WI38 (cell line): ENCODE measurements around the gene ACIN1.

Experiments
- H3K4me3 ChIP-seq: 2 replicates; pipeline ENCODE4 v1.5.1; 2011; ENCODE audit warnings: low read depth, mild to moderate bottlenecking, control low read depth, low read length
- TF ChIP-seq, protein P1 (sequence below): IDR thresholded peaks from 2 replicates; pipeline ENCODE4 v1.5.1; 2012; ENCODE audit warnings: low read depth, mild to moderate bottlenecking, control low read depth, low read length

ACIN1 gene

DNA sequence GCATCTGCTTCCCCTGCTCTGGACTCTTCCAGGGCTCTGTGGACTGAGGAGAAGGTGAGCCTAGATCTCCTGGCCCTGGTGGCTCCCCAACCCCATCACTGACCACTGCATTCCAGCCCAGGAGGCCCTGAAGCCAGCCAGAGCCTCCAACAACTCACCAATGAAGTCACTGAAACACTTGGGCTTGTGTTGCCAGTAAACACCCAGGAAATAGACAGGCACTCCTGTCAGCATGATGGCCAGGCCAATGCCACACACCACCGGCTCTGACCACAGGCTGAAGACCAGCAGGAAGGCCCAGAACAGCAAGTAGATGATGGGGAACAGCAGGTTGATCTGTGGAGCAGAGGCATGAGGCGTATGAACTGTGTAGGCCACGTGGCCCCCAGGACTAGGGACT lies 32.9 kb upstream of the ACIN1 start:
- TF ChIP-seq, protein P1, sequence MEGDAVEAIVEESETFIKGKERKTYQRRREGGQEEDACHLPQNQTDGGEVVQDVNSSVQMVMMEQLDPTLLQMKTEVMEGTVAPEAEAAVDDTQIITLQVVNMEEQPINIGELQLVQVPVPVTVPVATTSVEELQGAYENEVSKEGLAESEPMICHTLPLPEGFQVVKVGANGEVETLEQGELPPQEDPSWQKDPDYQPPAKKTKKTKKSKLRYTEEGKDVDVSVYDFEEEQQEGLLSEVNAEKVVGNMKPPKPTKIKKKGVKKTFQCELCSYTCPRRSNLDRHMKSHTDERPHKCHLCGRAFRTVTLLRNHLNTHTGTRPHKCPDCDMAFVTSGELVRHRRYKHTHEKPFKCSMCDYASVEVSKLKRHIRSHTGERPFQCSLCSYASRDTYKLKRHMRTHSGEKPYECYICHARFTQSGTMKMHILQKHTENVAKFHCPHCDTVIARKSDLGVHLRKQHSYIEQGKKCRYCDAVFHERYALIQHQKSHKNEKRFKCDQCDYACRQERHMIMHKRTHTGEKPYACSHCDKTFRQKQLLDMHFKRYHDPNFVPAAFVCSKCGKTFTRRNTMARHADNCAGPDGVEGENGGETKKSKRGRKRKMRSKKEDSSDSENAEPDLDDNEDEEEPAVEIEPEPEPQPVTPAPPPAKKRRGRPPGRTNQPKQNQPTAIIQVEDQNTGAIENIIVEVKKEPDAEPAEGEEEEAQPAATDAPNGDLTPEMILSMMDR, result no peak

DNA sequence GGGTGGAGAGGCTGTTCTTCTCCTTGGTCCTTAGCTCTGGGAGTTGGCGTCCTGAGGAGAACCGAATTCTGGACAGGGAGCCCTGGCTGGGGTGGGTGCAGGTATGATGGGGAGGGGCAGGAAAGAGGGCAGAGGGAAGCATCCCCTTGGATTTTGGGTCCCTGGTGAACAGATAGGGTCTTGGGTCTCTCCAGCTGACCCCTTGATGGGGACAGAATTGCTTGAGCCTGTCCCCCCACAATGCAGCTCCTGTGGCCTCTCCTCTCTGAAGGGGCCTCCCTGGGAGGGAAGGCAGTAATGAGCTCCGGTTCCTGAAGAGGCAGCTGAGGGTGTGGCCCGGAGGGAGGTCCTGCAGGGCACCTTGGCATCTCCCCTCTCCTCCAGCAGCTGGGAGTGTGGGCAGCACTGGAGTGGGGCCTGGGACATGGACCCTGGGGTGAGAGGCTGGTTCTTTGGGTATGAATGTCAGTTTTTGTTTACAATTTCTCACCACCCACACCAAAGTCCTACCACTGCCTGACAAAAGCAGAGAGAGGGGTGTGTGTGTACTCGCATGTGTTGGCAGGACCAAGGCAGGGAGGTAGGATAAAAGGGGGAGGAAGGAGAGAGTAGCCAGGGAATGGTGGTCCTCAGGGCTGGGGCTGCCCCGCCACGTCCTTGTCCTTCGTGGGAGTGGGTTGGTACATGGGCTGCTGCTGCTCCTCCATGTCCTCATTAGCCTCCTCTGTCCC lies 31.8 kb upstream of the ACIN1 start:
- TF ChIP-seq, protein P1, result no peak
- no peak overlapping the region for H3K4me3 ChIP-seq

More for the DNA sequence above, 32.9 kb upstream of the ACIN1 start:
- no peak overlapping the region for H3K4me3 ChIP-seq

DNA sequence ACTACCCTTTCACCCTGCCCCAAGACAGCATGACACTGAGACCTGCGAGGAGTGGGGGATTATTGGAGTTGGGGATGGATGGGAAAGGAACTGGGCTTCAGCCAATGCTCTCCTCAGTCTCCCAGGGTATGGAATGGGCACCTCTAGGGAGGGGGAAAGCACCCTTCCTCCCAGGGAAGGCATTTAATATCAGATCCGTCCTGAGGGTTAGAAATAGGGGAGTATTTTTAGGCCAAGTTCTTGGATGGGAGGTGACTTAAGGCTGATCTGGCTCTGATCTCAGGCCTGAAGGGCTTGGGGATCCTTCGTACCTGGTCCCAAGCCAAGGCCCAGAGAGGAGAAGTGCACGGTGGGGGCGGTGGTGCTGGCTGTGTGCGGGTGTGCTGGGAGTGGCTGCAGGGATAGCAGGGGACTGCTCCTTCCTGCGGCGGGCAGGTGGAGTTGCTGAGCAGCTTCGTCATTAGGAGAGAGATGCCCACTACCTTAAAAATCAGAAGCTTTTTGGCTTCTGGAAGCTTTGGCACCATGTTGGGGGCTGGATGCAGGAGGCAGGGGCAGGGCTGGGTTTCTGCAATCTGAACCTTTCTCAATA lies 31.1 kb upstream of the ACIN1 start:
- TF ChIP-seq, protein P1, result no peak
- H3K4me3 ChIP-seq, result no peak overlapping the region

DNA sequence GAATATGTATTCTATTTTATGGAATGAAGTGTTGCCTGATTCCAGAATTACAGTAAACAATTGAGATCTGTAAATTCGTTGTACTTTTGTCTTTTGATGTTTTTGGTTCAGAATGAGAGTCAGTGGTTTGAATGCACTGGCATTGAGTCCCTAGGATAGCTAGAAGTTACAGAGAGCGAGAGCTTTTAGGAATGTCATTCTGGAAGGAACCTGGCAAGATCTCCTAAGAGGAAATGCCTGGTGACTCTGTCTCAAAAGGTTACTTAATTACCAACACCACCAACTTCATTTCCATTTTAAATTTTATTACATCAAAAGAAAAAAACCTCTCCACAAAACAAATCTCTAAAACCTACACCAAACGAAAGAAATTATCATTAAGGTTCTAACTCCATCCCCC lies 30.1 kb upstream of the ACIN1 start:
- TF ChIP-seq, protein P1, result no peak
- H3K4me3 ChIP-seq, result no peak overlapping the region

DNA sequence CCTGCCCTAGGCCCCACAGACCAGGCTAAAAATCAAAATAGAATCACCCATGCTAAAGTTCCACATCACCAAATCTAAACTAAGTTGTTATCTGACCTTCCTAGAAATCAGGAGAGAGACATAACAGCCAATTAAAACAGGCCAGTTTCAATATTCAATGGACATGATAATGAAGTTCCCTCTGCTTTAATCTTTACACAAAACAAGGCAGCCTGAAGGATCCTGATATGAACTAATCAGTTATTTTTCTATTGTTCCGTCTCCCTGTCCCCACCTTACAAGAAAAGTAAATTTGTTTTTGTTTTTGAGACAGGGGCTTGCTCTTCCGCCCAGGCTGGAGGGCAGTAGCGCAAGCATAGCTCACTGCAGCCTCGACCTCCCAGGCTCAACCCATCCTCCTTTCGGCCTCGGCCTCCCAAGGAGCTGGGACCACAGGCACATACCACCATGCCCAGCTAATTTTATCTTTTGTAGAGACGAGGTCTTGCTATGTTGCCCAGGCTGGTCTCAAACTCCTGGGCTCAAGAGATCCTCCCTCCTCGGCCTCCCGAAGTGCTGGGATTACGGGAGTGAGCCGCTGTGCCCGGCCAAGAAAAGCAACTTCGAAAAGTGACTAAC lies 29.5 kb upstream of the ACIN1 start:
- no peak overlapping the region for H3K4me3 ChIP-seq
- TF ChIP-seq, protein P1, result no peak

- TF ChIP-seq, protein P1, result no peak
- no peak overlapping the region for H3K4me3 ChIP-seq
Observed at GRCh38 chr14:23123419-23123818, 28.5 kb upstream of the ACIN1 start.

DNA sequence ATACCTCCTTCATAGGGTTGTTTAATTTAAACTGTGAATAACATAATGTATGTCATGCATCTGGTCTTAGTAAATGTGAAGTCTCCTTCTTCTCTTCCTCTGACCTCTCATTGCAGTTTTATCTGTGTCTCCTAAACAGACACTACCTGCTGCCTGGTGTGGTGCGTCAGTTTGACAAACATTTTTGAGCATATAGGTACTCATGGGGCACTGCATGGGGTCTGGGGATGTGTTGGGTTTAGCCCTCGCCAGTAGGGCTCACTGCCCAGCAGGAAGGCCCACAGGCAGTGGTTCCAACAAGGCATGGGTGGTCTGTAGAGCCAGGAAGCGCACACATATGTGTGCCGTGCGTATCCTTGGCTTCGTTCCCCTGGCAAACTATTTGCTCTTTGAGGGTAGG lies 27.1 kb upstream of the ACIN1 start:
- no peak overlapping the region for H3K4me3 ChIP-seq
- TF ChIP-seq, protein P1, result no peak
